ENCODE data around the gene TRPM5. TPM values are rescaled to one million over a fixed set of nuclear protein-coding genes. Genes with fewer than 3 reads are reported as not detected.

TRPM5 gene
- total and polyA plus RNA-seq, 2 of the 4 experiments (the other 2 are of a cell fraction): not detected

GRCh38 chr11:2404735-2405196 lies 39.5 kb downstream of the TRPM5 start:
- Histone ChIP-seq H2BK5ac (ENCODE audit: low read depth, low read length, poor library complexity, severe bottlenecking) (no peak overlapping the region), H3K56ac (ENCODE audit: extremely low read depth, insufficient read depth, low read length) (no peak overlapping the region), H3K9ac (ENCODE audit: low read depth, low read length) (no peak overlapping the region), H3K18ac (ENCODE audit: low read depth, low read length) (no peak overlapping the region), H4K91ac (ENCODE audit: insufficient read depth, low read depth, low read length) (no peak overlapping the region), H3K36me3 (ENCODE audit: control insufficient read depth, insufficient read depth, low read length) (peaks cover 14% of the 10 kb centered on the region), H3K9me3 (ENCODE audit: control insufficient read depth, insufficient read depth, low read length) (no peaks in the 10 kb centered on the region), H3K23ac (ENCODE audit: low read depth, low read length) (no peak overlapping the region), H2BK120ac (ENCODE audit: low read depth, low read length) (no peak overlapping the region), H4K8ac (ENCODE audit: low read depth in 2 of 2, low read length in 2 of 2) (no peak overlapping the region), H4K5ac (ENCODE audit: low read depth, low read length) (no peak overlapping the region), H3K27me3 (ENCODE audit: control insufficient read depth, insufficient read depth, low read length) (peaks cover 12% of the 10 kb centered on the region), H2BK20ac (ENCODE audit: low read depth, low read length) (no peak overlapping the region), H2BK15ac (ENCODE audit: low read depth, low read length) (no peak overlapping the region), H3K9me1 (ENCODE audit: insufficient read depth, low read length) (no peaks in the 10 kb centered on the region), H3K27ac (ENCODE audit: insufficient read depth, low read length) (no peak overlapping the region), H3K4me3 (ENCODE audit: insufficient read depth, low read depth, low read length) (no peak overlapping the region), H4K20me1 (ENCODE audit: insufficient read depth, low read length) (no peaks in the 10 kb centered on the region), H3K79me1 (ENCODE audit: low read depth in 1 of 2, low read length in 2 of 2) (peaks cover 3 to 27% of the 10 kb centered on the region in 2 experiments; a peak in 3 of 4 replicates), H2AK5ac (ENCODE audit: low read depth, low read length) (no peak overlapping the region), H3K4me2 (ENCODE audit: low read depth, low read length) (no peak overlapping the region), H2AFZ (replicated peaks; ENCODE audit: low read length, poor library complexity) (no peak overlapping the region), H3K4me1 (ENCODE audit: control insufficient read depth, insufficient read depth, low read length) (peaks cover 4% of the 10 kb centered on the region; the same call in 1 of the 2 replicates), H3K14ac (replicated peaks; ENCODE audit: low read depth, low read length) (no peak overlapping the region), H3K4ac (ENCODE audit: low read depth, low read length) (no peak overlapping the region), H2AK9ac (replicated peaks; ENCODE audit: low read depth, low read length, poor library complexity) (peak overlapping the region; percentile 55)
- 55% methylated on average over 4 of the region's 12 CpGs; no CpG with 5 or more reads in 1 of the 2 experiments for WGBS, 2 experiments (ENCODE audit: extremely low coverage in 2 of 2, insufficient read length in 1 of 2)
- no peak for DNase-seq
- in situ Hi-C loops (cut with MboI; ENCODE audit: low sequenced_read_pairs): no loop called here
- no peak for ATAC-seq (ENCODE audit: low read depth)
- ChIA-PET POLR2A (ENCODE audit: unreplicated experiment) (no interaction called here), CTCF (no interaction called here)
- dilution Hi-C loops (cut with HindIII; ENCODE audit: low sequenced_read_pairs, unreplicated experiment): no loop called here
- intact Hi-C loops (cut with micrococcal nuclease): no loop called here
- TF ChIP-seq RCOR1 (IDR thresholded peaks at IDR 0.05; ENCODE audit: insufficient replicate concordance, low read length): no peak
- TF ChIP-seq ELK1 (IDR thresholded peaks at IDR 0.05; ENCODE audit: borderline replicate concordance, low read depth, low read length): no peak
- no TSS peak for BruUV-seq (replicated peaks)
